GM12891 (cell line): Measurements from ENCODE around the gene NEK2.
"Not testable (repeated sequence)": the region's sequence is repeated elsewhere in the genome, so short reads cannot be mapped to it uniquely, and the experiment has no call there.

Experiments used
- POLR2A ChIP-seq: IDR thresholded peaks from 2 replicates; pipeline ENCODE4 v1.6.1; 2011; ENCODE audit warnings: low read depth, low read length, control low read depth
- POU2F2 ChIP-seq: IDR thresholded peaks from 2 replicates; pipeline ENCODE4 v1.6.1; 2011; ENCODE audit warnings: low read depth, mild to moderate bottlenecking, control low read depth, low read length, moderate library complexity

GRCh38 chr1:211636575-211637029, 38.8 kb downstream of the NEK2 start:
- not testable (repeated sequence) for TF ChIP-seq POU2F2, POLR2A
